Hematopoietic multipotent progenitor cell treated with erythropoietin and hydrocortisone succinate and interleukin-3 and kit ligand, for 17 days (in vitro differentiated cells): ENCODE data around the gene GSTM5.
"Not testable (repeated sequence)": the region's sequence is repeated elsewhere in the genome, so short reads cannot be mapped to it uniquely, and the experiment has no call there.

ENCODE experiments used
- DNase-seq: peaks from one replicate; pipeline ENCODE4 v3.0.0-alpha.2; 2015; ENCODE audit warnings: low spot score

The GSTM5 gene

GRCh38 chr1:109728870-109729269 lies 16.8 kb downstream of the GSTM5 start:
- no peak for DNase-seq

GRCh38 chr1:109730666-109731065 lies 18.6 kb downstream of the GSTM5 start:
- DNase-seq, result no peak

- no peak for DNase-seq
These were observed 20.4 kb downstream of the GSTM5 start for GRCh38 chr1:109732390-109732881.

- DNase-seq, result no peak
These were observed 21.3 kb downstream of the GSTM5 start for GRCh38 chr1:109733236-109733870.

GRCh38 chr1:109739738-109740614 lies 27.9 kb downstream of the GSTM5 start:
- peak; percentile 42 for DNase-seq

- no peak for DNase-seq
These were observed 28.7 kb downstream of the GSTM5 start, which contains the start of gene GSTM3 for GRCh38 chr1:109740615-109741373. GSTM3 (minus strand) TSS chr1:109741038; CDS start chr1:109740287, 751 bp downstream.

GRCh38 chr1:109748311-109748710 lies 36.3 kb downstream of the GSTM5 start:
- DNase-seq, result not testable (repeated sequence)

GRCh38 chr1:109749221-109749620 lies 37.2 kb downstream of the GSTM5 start:
- DNase-seq, result no peak

GRCh38 chr1:109750241-109750882 lies 38.3 kb downstream of the GSTM5 start:
- DNase-seq, result no peak

- DNase-seq, result no peak
These were observed 38.9 kb downstream of the GSTM5 start for GRCh38 chr1:109750920-109751319.

- DNase-seq, result no peak
These were observed 39.6 kb downstream of the GSTM5 start for GRCh38 chr1:109751531-109752260.

- DNase-seq, result no peak
These were observed 42.7 kb downstream of the GSTM5 start for GRCh38 chr1:109754738-109755137.

- DNase-seq, result not testable (repeated sequence)
These were observed 44.3 kb downstream of the GSTM5 start for GRCh38 chr1:109756325-109756724.

GRCh38 chr1:109756848-109757521 lies 44.9 kb downstream of the GSTM5 start:
- DNase-seq, result no peak

GRCh38 chr1:109757936-109758786 lies 46.1 kb downstream of the GSTM5 start:
- no peak for DNase-seq

GRCh38 chr1:109759513-109760334 lies 47.7 kb downstream of the GSTM5 start:
- no peak for DNase-seq

- DNase-seq, result no peak
These were observed 48.7 kb downstream of the GSTM5 start for GRCh38 chr1:109760581-109761226.
